ENCODE results near the gene CRY1.

Gene CRY1

GRCh38 chr12:106954462-106955376, 138.6 kb downstream of the CRY1 start:
- H3K27me3 ChIP-seq (ENCODE audit: control insufficient read depth, insufficient read depth, low read length), result no peaks in the 10 kb centered on the region
- H3K9me3 ChIP-seq (ENCODE audit: control insufficient read depth, low read length), result no peaks in the 10 kb centered on the region
- peak overlapping the region; percentile 23 for H3K9ac ChIP-seq
- TF ChIP-seq CTCF (IDR thresholded peaks at IDR 0.05), result no peak
- H2AFZ ChIP-seq, result peak overlapping the region; percentile 98
- H3K36me3 ChIP-seq (ENCODE audit: control insufficient read depth, insufficient read depth, low read length), result no peaks in the 10 kb centered on the region
- H3K4me1 ChIP-seq, result peaks cover 5% of the 10 kb centered on the region
- H3K4me3 ChIP-seq (ENCODE audit: low read depth, low read length), result peak overlapping the region; percentile 87
- H3K4me2 ChIP-seq (ENCODE audit: low read length), result peak overlapping the region; percentile 67
- H3K27ac ChIP-seq, result peak overlapping the region; percentile 88
- H3K79me2 ChIP-seq, result peaks cover 8% of the 10 kb centered on the region

- Histone ChIP-seq H3K9me3 (ENCODE audit: control insufficient read depth, low read length) (no peaks in the 10 kb centered on the region), H3K4me2 (ENCODE audit: low read length) (no peak overlapping the region), H3K4me1 (peaks cover 5% of the 10 kb centered on the region), H3K27ac (no peak overlapping the region), H2AFZ (no peak overlapping the region), H3K9ac (no peak overlapping the region), H3K36me3 (ENCODE audit: control insufficient read depth, insufficient read depth, low read length) (no peaks in the 10 kb centered on the region), H3K79me2 (peaks cover 5% of the 10 kb centered on the region), H3K27me3 (ENCODE audit: control insufficient read depth, insufficient read depth, low read length) (no peaks in the 10 kb centered on the region), H3K4me3 (ENCODE audit: low read depth, low read length) (no peak overlapping the region)
- TF ChIP-seq CTCF (IDR thresholded peaks at IDR 0.05), result no peak
Measured at GRCh38 chr12:106953352-106954250, 139.7 kb downstream of the CRY1 start.

- H3K27ac ChIP-seq, result no peak overlapping the region
- H3K4me3 ChIP-seq (ENCODE audit: low read depth, low read length), result no peak overlapping the region
- H2AFZ ChIP-seq, result no peak overlapping the region
- no peaks in the 10 kb centered on the region for H3K9me3 ChIP-seq (ENCODE audit: control insufficient read depth, low read length)
- H3K4me2 ChIP-seq (ENCODE audit: low read length), result no peak overlapping the region
- TF ChIP-seq CTCF (IDR thresholded peaks at IDR 0.05), result no peak
- H3K79me2 ChIP-seq, result no peaks in the 10 kb centered on the region
- H3K36me3 ChIP-seq (ENCODE audit: control insufficient read depth, insufficient read depth, low read length), result no peaks in the 10 kb centered on the region
- H3K9ac ChIP-seq, result no peak overlapping the region
- H3K27me3 ChIP-seq (ENCODE audit: control insufficient read depth, insufficient read depth, low read length), result no peaks in the 10 kb centered on the region
- H3K4me1 ChIP-seq, result no peaks in the 10 kb centered on the region
Measured at GRCh38 chr12:106950591-106950990, 142.8 kb downstream of the CRY1 start.

GRCh38 chr12:106947461-106947860, 145.9 kb downstream of the CRY1 start:
- Histone ChIP-seq H3K4me1 (no peaks in the 10 kb centered on the region), H3K36me3 (ENCODE audit: control insufficient read depth, insufficient read depth, low read length) (no peaks in the 10 kb centered on the region), H2AFZ (no peak overlapping the region), H3K79me2 (no peaks in the 10 kb centered on the region), H3K4me3 (ENCODE audit: low read depth, low read length) (no peak overlapping the region), H3K27ac (no peak overlapping the region), H3K4me2 (ENCODE audit: low read length) (no peak overlapping the region), H3K9me3 (ENCODE audit: control insufficient read depth, low read length) (no peaks in the 10 kb centered on the region), H3K27me3 (ENCODE audit: control insufficient read depth, insufficient read depth, low read length) (no peaks in the 10 kb centered on the region), H3K9ac (no peak overlapping the region)
- TF ChIP-seq CTCF (IDR thresholded peaks at IDR 0.05), result no peak
